Measurements from ENCODE around the gene ARRDC5.
"Not testable (repeated sequence)": the region's sequence is repeated elsewhere in the genome, so short reads cannot be mapped to it uniquely, and the experiment has no call there.

The ARRDC5 gene

DNA sequence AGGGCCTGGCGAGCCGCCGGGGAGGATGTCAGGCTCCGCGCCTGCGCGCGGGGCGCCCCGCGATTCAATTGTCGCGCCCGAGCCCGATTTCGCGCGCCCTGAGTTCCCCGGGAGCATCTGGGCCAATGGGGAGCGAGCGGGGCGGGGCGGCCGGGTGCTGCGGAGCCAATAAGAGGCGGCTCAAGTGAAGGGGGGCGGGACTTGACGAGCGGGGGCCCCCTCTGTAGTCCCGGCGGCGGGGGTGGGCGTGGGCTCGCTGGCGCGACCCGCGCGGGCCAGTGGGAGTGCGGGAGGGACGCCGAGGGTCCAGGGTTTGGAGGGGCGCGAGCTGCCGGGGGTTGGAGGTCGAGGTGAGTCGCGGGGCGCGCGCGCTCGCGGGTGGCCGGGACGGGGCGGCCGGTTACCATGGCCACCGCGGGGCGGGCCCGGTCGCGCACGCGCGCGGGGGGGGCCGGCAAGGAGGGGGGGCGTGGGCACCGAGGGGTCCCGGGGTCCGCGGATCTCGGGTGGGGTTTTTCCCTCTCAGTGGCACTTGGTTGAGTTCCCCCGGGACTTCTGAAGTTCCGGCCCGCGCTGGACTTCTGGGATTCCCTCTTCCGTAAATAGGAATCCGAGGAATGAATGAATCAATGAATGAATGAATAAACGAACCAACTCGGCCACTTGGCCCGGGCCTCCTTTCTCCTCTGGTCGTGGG, 7.3 kb upstream of the ARRDC5 start:
- DNase-seq, result peak; percentile 96

DNA sequence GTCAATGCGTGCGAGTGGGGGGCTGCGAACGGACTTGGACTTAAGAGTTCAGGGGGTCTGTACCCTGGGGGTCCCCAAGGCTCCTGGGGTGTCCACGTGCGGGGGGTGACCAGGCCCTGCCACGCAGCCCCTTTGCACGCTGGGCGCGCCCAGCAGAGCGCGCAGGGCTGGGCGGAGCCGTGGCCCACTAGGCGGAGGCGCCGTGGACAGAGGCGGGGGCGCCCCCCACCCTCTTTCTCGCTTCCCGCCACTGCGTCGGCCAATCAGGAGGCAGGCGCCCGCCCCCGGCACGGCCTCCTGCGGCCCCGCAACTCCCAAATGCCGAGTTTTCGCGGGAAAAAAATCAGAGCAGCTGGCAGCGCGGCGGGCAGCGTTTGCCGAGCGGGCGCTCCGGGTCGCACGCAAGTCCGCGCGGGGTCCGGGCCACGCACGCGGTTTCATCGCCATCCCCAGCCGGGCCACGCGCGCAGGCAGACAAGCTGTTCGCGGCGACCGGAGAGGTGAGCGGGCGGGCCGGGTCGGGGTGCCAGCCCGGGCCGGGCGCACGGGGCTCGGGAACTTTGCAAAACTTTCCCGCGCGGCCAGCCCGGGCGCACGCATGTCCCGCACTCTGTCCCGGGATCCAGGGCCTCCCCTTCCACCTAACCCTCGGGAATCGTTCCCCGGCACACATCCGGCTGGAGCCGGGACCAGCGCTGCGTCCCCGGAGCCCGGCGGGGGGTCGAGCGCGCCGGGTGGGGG, 6.6 kb upstream of the ARRDC5 start, which contains the start of gene UHRF1:
Gene UHRF1 (plus strand): TSS at position 346 of the 741 bp plus-strand sequence. CDS start 1,385 bp downstream, outside the sequence.
- DNase-seq, result peak; percentile 70 to 88

DNA sequence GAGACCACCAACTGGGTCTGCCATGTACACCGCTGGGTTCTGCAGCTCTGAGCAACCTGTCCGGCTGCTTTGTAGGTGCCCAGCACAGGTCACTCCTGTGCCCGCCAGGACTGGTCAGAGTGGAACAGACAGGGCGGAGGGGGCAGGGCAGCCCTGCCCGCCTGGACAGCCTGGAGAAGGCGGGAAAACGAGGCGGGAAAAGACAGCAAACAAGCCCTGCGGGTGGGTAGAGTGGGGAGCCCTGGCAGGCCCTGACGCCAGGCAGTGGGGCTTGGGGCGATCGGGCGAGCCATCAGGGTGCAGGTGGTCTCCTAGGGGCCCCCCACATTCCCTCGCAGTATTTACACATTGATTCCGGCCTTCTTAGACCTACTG, 6.1 kb upstream of the ARRDC5 start:
- no peak for DNase-seq

DNA sequence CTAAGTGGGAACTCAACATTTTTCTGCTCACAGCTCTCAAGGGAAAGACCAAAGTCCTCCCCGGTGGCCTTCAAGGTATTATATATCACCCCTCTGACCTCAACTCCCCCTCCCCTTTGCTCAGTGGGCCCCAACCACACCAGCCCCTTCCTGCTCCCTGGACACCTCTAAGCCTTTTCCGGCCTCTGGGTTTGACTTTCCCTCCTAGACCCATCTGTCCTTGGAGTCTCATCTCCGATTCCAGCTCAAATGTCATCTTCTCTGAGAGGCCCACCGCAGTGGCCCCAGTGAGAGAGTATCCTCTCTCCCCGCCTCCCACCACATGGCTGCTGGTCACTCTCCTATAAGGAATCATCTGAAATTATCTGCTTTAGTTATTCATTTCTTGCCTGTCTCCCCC, 5.7 kb upstream of the ARRDC5 start:
- DNase-seq, result no peak

DNA sequence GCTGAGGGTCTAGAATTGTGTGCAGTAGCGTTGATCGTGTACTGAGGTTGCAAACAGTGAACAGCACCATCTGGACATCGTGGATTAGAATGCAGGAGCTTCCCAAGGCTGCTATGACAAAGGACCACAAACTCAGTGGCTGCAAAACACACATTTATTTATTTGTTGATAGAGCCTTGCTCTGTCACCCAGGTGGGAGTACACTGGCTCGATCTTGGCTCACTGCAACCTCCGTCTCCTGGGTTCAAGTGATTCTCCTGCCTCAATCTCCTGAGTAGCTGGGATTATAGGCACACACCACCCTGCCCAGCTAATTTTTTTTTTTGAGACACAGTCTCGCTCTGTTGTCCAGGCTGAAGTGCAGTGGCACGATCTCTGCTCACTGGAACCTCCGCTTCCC, 4.3 kb upstream of the ARRDC5 start:
- DNase-seq, result no peak

DNA sequence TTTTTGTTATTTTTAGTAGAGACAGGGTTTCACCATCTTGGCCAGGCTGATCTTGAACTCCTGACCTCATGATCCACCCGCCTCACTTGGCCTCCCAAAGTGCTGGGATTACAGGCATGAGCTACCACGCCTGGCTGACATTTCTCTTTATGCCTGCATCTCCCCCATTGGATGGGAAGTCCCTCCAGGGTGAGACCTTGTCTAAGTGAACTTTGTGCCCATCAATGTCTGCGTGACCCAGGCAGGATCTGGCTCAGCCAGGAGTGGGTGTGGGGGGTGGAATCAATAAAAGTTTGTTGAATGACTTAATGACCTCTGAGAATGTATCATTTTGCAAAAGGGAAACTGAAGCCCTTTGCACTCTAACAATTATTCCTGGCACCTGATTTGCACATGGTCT, 1.8 kb upstream of the ARRDC5 start:
- no peak for DNase-seq

DNA sequence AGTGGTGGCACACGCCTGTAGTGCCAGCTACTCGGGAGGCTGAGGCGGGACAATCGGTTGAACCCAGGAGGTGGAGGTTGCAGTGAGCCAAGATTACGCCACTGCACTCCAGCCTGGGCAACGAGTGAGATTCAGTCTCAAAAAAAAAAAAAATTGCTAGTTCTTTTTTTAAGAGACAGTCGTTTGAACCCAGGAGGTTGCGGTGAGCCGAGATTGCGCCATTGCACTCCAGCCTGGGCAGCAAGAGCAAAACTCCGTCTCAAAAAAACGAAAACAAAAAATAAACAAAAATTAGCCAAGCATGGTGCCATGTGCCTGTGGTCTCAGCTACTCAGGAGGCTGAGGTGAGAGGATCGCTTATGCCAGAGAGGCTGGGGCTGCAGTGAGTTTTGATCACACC, 1.8 kb downstream of the ARRDC5 start:
- DNase-seq, result not testable (repeated sequence)

DNA sequence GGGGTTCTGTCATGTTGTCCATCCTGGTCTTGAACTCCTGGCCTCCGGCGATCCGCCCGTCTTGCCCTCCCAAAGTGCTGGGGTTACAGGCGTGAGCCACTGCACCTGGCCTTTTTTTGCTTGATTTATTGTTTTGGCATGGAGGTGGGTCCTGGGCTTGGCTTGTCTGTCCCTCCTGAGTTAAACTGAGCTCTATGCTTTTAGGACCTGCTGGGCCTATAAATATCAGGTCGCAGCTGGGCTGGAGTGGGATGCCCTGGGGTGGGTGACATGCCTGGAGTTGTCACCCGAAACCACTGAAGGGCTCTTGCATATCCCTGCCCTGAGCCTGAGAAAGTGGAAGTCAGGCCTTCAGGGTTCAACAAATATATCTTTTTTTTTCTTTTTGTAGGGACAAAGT, 5.5 kb downstream of the ARRDC5 start:
- no peak for DNase-seq

DNA sequence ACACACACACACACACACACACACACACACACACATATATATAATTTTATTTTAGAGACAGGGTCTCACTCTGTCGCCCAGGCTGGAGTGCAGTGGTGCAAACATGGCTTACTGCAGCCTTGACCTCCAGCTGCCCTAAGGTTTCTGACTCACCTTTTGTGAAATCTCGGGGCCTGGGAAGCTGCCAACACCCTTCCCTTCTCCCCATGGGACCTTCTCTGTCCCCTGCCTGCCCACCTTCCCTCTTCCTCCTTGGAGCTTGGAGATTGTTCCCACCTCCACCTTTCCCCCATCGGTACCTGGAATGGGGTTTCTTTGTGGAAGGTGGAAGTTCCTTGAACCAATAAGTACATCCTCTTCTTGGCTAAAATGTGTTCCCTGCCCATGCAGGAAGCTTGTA, 6.3 kb downstream of the ARRDC5 start:
- DNase-seq, result no peak

DNA sequence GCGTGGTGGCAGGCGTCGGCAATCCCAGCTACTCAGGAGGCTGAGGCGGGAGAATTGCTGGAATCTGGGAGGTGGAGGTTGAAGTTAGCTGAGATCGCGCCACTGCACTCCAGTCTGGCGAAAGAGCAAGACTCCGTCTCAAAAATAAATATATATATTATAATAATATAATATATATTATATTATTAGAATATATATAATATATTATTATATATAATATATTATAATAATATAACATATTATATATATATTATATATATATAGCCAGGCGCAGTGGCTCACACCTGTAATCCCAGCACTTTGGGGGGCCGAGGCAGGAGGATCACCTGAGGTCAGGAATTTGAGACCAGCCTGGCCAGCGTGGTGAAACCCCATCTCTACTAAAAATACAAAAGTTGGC, 9.7 kb downstream of the ARRDC5 start:
- not testable (repeated sequence) for DNase-seq

DNA sequence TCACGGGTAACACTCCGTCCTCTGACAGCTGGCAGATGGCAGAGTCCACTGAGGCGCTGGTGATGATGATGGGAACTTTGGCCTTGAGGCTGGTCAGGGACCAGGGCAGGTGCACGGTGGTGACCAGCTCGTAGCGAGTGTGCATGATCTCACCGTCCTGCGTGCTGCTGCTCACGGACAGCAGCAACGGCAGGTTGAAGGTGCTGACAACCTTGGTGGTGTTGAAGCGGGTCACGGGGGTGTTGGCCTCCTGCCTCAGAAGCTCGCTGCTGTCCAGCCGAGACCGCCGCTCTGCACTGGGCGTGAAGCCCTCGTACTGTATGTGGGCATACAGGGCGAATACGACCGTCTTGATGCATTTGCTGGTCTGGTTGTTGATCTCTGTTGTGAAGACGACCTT, 11.6 kb downstream of the ARRDC5 start:
- DNase-seq, result no peak

DNA sequence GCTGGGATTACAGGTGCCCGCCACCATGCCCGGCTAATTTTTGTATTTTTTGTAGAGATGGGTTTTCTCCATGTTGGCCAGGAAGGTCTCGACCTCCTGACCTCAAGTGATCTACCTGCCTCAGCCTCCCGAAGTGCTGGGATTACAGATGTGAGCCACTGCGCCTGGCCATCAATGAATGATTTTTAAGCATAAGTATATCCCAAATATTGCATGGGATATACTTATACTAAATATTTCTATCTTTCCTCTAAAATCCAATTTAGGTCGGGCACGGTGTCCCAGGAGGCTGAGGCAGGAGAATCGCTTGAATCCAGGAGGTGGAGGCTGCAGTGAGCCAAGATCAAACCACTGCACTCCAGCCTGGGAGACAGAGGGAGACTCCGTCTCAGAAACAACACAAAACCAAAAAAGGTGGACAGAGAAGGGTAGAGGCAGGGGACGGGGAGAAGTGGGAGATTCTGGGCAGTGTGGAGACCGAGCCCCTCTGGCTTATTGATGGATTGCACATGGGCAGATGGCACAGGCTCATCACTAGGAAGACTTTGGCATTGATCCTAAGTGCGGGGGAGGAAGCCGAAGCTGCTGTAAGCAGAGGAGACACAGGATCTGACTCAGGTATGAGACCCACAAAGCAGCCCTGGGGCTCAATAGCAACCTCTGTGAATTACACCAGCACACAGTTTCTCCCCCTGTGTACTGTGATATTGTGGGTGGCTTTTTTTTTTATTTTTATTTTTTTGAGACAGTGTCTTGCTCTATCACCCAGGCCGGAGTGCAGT, 13.5 kb downstream of the ARRDC5 start:
- DNase-seq, result no peak

DNA sequence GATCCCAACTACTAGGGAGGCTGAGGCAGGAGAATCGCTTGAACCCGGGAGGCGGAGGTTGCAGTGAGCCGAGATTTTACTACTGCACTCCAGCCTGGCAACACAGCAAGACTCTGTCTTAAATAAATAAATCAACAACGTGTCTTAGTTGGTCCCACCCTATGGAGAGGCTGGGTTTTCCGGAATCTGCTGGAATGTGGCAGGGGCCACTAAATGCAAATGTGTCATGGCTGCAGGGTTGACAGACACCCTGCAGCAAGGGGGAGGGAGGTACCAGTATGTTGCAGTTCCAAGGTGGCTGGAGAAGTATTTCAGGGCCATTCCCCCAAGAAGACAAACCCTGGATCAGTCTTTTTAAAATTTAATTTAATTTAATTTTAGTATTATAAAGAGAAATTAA, 14.9 kb downstream of the ARRDC5 start:
- DNase-seq, result not testable (repeated sequence)

DNA sequence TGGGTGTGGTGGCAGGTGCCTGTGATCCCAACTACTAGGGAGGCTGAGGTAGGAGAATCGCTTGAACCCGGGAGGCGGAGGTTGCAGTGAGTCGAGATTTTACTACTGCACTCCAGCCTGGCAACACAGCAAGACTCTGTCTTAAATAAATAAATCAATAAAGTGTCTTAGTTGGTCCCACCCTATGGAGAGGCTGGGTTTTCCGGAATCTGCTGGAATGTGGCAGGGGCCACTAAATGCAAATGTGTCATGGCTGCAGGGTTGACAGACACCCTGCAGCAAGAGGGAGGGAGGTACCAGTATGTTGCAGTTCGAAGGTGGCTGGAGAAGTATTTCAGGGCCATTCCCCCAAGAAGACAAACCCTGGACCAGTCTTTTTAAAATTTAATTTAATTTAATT, 17.7 kb downstream of the ARRDC5 start:
- DNase-seq, result not testable (repeated sequence)

DNA sequence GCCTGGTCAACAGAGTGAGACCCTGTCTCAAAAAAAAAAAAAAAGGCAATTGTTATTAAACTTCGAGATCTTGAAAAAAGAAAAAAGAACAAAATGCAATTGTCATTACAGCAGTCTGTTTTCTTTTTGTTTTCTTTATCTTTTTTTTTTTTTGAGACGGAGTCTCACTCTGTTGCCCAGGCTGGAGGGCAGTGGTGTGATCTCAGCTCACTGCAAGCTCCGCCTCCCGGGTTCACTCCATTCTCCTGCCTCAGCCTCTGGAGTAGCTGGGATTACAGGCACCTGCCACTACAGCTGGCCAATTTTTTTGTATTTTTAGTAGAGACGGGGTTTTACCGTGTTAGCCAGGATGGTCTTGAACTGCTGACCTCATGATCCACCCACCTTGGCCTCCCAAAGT, 19.8 kb downstream of the ARRDC5 start:
- DNase-seq, result not testable (repeated sequence)

DNA sequence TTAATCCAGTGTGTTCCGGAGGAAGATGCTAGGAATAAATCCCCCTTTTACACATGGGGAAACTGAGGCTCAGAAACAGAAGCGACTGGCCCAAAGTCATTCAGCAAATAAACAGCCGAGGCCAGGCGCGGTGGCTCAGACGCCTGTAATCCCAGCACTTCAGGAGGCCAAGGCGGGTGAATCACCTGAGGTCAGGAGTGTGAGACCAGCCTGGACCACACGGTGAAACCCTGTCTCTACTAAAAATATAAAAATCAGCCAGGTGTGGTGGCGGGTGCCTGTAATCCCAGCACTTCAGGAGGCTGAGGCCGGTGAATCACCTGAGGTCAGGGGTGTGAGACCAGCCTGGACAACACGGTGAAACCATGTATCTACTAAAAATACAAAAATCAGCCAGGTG, 23.7 kb downstream of the ARRDC5 start:
- DNase-seq, result no peak

DNA sequence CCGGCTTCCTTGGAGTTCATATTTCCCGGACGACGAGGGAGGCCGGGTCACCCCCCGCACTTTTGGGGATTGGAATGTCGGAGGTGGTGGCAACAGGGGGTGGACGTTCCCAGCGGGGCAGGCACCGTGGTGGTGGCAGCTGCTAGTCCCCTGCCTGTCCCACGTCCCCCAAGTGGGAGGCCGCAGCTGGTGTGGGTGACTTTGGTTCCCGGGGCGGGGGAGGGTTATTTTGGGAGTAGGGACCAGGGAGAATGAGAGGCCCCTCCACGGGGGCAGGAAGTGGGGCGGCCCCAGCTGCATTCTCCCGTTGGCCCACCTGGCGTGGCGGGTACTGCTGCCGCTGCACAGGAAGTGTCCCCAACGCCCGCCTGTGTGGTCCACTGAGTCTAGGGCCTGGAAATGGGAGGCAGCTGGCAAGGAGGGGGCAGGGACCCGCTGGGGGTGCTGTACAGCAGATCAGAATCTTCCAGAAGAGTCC, 24.2 kb downstream of the ARRDC5 start:
- DNase-seq, result peak in 1 of 2 donors; percentile 17

DNA sequence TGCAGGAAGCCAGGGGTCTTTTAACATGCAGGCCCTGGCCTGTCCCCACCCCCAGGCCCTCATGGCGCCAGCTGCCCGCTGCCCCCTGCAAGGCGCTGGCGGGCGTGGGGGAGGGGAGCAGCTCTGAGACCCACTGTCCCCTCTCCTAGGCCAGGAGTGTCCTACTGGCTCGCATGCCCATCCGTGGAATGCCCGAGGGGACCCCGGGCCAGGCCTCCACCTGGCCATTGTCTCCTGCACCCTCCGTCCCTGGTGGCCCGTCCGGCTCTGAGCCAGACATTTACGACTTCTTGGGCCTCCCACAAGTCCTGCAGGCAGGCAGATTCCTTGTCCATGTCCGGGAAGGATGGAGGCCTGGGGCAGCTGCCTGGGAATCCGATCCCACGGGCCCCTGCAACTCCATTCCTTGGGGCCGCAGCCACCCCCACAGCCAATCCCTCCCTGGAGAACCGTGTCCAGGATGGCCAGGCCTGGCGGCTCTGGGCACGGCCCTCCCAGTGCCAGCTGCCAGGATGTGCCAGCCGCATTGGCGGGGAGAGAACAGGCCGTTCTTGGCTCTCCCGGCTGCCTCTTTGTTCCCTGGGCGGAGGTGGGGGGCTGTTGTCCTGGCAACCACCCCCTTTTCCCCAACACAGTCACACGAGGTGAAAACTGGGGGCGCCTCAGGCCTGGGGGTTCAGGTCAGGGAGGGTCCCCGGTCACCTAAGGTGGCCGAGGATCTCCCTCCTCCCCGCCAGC, 24.8 kb downstream of the ARRDC5 start:
- no peak for DNase-seq

DNA sequence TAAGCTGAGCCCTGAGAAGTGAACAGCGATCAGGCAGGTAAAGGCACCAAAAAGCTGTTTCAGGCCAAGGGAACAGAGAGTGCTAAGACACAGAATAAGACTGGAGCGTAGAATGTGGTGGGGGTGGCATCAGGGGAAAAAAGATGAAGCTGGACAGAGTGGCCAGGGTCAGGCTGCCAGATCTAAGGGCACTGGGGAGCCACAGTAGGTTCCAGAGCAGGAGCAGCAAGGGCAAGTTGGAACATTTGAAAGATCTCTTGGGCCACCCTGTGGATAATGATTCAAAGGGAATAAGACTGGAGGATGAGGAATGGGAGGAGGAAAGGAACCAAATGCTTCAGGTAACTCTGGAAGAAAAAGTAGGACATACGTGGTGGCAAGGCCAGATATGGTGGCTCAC, 28.8 kb downstream of the ARRDC5 start:
- DNase-seq, result no peak

DNA sequence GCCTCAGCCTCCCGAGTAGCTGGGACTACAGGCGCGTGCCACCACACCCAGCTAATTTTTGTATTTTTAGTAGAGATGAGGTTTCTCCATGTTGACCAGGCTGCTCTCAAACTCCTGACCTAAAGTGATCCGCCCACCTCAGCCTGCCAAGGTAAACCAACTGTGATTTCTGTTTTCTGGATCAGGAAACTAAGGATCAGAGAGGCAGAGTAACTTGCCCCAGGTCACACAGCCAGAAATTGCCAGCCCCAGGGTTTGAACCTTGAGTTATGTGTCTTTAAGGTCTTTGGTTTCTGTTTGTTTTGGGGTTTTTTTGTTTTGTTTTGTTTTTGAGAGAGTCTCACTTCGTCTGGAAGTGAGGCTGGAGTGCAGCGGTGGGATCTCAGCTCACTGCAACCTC, 31.0 kb downstream of the ARRDC5 start:
- no peak for DNase-seq

DNA sequence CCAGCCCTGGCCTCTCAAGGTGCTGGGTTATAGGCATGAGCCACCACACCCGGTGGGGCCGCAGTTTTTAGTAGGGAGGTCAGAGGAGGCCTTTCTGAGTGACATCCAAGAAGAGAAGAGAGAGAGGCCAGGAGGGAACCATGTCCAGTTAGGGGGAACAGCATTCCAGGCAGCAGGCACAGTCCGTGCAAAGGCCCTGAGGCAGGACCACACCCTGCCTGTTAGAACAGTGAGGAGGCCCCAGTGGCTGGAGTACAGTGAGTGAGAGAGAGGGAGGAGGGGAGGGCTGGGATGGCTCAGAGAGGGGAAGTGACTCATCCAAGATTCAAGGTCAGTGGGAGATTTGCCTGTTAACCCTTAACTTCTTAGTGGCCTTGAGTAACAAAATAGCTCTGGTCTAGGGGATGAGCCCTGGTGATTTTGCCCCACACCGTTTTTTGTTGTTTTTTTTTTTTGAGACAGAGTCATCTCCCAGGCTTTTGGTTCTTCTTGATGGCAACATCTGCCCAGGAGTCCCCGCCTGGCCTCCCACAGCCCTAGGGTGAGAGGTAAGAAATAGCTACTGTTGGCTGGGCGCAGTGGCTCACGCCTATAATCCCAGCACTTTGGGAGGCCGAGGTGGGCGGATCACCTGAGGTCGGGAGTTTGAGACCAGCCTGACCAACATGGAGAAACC, 32.5 kb downstream of the ARRDC5 start:
- peak; percentile 26 to 28 for DNase-seq

DNA sequence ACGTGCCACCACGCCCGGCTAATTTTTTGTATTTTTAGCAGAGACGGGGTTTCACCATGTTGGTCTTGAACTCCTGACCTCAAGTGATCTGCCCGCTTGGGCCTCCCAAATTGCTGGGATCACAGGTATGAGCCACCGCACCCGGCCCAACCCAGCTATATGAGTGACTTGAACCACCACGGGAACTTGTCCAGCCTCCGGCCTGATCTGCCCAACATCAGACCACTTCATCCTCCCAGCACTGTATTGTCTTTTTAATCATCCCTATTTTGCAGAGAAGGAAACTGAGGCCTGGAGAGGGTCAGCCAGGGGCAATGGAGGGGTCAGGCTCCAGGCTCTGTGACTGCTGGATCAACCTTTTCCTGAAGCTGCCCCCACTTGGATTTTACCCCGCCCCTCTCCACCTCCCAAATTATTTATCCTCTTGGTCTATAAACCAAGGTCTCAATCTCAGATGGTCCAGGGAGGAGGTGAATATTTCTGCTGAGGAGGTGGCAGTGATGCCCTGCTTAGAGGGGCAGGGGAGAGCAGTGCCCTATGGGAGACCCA, 34.3 kb downstream of the ARRDC5 start:
- DNase-seq, result no peak
